DMS53 treated with DMSO at 0.1 percent for 48 hours (cell line): ENCODE results near the gene COL12A1.

ENCODE experiments used
- DNase-seq: peaks from one replicate; lab custom pipeline; 2025; ENCODE audit not compliant: unreplicated experiment; lab: John Stamatoyannopoulos, UW

The COL12A1 gene

DNA sequence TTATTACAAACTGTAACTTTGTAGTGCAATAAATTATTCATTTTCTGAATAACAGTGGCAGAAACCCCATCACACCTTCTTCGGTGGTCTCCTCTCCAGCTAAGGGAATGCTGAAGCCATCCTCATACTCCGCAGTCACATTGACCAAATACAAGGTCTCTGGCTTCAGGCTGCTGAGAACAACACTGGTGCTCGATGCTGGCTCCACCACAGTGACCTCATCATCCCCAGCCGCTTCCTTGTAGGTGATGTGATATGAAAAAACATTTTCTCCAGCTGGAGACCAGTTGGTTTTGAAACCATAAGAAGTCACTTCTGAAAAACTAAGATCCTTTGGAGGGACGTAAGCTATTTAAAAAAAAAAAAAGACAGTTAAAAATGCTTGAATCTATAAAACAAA is 25.0 kb downstream of the COL12A1 start:
- DNase-seq = no peak

DNA sequence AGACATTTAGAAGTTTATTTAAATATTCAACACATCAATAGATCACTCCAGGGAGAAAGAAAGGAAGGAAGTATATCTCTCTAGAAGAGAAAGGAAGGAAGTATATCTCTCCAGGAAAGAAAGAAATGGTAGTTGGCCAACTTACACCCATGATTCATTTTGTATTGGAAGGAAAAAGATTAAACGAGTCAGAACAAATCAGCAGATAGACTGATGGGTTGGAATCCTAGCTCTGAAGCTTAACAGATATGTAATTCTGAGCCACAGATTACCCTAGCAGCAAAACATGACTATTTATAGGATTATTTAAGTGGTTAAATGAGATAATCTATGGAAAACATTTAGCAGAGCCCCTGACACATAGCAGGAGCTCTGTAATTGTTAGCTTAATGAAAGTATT is 27.1 kb downstream of the COL12A1 start:
- no peak for DNase-seq

DNA sequence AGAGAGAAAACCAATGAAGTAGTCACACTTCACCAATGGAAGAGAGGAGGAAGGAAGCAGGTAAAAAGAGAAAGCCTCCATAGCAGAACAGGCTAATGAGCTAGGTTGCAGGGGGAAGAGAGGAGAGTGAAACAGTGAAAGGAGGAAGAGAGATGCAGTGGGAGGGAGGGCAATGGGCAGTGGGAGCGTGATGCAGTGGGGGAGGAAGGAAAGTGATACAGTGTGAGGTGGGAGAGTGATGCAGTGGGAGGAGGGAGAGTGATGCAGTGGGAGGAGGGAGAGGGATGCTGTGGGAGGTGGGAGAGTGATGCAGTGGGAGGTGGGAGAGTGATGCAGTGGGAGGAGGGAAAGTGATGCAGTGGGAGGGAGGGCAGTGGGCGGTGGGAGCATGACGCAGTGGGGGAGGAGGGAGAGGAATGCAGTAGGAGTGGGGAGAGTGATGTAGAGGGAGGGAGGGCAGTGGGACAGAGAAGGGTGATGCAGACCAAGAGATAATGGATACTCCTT is 29.7 kb downstream of the COL12A1 start:
- DNase-seq = no peak

DNA sequence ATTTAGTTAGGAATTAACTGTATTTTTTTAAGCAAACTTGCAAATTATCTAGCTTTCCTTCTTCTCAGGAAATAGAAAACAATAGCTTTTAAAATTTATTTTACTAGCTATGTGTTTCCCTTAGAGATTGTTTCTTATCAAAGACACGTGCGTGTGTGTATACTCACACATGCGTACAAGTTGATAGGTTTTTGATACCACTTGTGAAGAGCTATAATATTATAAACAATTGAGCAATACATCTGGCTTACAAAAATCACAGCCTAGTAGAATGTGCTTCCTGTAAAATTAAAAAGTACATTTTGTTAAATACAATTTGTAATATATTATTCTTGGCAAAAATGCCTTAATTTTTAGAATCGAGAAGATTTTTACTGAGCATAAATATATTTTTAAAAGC is 33.9 kb downstream of the COL12A1 start:
- DNase-seq = no peak

DNA sequence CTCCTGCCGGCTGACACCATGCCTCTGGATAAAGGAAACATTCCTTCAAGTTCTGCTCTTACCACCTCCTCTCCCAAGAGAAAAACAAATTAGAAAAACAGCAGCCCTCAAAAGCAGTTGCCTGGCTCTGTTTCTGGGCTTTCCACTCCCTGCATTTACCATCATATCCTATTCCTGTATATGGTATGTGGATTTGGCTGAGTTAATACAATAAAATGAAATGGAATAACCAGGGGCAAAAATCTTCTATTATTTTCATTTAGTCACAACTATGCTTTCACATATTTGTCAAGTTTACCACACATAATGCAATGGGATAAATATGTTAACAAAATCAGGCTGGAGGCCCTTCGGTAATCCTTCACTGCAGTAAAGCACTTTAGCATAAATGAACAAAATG is 34.3 kb downstream of the COL12A1 start:
- DNase-seq = no peak

DNA sequence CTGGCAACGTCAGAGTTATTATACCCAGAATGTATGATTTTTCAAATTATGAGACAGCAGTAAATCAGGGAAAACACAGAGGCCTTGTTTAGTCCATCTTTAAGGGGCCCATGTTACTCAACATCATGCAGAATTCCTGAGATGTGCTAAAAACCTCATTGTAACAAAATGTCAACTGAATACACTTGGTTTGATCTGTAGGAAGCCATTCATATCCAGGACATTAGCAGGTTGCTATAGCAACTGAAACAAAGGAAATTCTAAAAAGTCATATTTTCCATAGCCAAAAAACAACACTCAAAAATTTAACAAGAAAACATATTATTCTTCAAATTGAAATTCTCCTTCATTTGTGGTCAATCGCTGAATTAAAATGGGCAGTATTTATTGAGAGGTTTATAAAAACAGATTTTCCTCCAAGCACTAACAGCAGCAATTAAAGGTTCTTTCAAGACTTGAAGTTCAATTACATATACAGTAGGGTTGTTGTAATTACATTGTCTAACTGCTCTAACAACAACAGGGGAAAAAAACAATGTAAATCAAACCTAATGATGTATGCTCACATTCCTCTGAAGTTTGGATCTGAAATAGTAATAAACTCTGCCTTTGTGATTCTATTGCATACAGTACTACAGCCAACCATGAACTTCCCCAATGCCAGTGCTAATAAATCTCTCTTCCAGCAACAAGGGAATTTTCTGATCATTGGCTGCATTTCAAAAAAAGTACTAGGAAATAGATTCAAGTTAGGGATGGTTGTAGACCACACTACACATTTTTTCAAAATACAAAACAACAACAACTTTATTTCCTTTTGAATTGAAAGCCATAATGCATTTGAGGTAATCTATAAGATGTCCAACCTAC is 34.9 kb downstream of the COL12A1 start:
- no peak for DNase-seq

DNA sequence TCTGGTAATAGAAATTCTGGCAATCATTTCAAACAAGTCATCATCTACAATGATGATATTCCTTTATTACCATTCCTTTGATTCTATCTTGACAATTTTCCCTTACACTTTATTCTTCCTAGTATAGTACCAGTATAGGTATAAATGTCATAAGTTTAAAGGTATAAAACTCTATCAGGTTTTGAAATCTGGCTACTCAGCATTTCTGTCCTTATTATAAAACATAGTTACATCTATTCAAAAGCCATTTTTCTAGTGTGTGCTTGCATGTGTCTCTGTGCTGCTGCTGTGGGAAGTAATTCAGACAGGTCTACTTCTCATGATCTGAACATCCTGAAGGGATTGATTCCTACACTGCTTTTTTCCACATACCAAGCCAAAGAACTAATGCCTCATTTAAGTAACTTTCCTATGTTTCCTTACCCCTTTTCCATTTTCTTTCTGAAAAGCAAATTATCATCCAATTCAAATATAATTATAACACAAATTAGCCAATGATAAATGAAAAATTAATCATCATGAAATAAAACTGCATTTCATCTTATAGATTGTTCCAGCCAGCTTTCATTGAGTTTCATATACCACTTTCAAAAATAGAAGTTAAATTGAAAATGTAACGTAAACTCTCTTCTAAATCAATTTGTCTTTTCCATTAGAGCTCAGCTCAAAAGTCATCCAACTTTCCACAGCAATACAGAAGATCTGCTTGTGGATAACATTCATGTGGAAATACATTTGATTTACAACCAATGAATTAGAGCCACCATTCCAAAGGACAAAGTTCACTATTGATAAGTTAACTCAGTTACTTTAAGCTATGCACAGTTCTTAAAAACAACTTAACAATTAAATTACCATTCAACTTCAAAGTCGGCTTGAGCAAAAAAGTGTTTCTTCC is 35.9 kb downstream of the COL12A1 start:
- no peak for DNase-seq

DNA sequence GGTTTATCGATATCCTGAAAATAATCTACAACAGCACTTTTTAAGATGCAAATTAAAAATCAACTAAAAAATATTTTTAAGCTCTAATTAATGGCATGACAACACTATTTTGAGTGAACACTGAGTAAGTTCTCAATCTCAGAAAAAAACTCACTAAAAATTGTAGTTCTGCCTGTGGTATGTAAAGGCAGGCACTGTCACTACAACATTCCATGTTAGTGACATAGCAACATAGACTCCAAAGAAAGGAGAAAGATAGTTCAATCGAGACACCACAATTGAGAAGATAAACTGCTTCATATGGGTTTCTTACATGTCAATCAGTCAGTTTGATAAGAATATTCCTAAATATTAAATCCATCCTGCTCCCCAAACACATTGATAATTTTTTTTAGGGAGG is 38.0 kb downstream of the COL12A1 start:
- DNase-seq = no peak

DNA sequence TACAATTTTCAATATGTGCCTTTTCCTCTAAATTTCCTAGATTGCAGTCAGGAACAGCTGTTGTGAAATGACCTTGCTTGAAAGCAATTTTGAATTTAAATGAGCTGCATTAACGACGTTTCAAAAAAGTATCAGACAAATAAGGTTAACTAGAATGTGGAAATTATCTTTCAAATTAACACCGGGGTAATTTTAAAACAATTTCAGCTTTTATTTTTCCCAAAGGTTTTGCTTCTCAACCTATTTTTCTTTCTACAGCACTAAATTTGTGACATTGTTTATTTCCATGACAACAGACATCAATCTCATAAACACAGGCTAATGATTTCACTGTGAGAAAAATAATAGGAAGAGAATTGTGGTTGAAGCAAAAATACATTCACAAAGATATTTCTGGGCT is 38.5 kb downstream of the COL12A1 start:
- no peak for DNase-seq

DNA sequence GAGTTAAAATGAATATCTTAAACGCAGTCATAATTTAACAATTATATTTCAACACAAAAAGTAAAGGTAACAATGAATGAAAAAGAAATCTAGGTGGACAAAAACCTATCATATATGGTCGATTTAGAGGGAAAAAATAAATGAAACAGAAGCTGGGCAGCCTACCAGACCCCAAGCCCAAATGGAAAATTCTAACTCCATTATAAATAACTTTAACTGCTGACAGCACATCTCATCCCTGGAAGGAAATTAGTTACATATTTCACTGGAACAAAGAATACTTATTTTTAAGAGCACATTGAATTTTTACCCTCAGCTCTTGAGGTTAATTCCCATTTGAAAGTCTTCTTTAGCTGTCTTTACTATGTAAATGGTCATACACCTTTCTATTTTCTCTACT is 39.1 kb downstream of the COL12A1 start:
- no peak for DNase-seq

DNA sequence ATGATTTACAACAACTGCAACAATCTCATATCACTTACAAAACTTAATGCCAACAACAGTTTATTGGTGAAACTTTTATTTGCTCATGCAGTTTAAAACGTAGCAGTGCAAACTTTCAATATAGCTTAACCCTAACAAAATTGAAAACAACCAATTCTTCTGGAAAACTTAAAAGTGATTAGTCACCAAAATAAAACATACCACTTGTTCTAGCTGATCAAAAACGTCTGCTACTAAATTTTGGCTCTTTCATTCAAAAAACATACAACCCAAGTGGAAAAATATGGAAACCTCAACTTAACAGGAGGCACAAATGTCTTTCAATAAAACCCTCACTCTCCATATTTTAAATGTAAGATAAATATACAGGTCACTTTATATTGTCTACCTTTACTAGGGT is 39.6 kb downstream of the COL12A1 start:
- DNase-seq = no peak

DNA sequence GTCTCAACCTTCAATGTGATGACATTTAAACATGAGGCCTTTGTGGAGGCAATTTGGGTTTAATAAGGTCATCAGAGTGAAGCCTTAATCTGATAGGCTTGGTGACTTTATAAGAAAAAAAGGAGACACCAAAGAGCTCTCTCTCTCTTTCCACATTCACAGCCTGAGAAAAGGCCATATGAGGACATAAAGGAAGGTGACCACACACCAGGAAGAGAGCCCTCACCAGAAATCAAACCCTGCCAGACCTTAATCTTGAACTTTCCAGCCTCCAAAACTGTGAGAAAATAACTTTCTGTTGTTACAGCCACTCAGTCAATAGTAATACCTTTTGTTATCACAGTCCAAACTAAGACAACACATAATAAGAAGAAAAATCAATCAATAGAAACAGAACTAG is 47.7 kb downstream of the COL12A1 start:
- DNase-seq = no peak

DNA sequence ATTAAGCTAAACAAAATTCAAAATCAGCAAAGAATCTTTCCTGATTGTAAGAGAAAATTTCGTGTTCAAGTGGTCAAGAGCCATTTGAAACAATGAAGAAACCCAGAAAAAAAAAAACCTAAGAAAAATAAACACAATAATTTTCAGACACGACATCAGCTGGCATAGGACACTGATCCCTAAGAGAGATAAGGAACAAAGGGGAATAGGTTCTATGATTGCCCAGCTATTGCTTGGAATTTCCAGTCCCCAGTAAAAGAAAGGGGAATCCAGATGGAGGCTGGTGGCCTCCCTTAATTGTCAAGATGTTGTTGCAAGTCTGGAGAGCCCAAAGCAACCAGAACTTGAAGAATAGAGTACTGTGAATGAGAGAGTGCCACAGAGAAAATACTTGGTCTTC is 48.5 kb downstream of the COL12A1 start:
- no peak for DNase-seq

DNA sequence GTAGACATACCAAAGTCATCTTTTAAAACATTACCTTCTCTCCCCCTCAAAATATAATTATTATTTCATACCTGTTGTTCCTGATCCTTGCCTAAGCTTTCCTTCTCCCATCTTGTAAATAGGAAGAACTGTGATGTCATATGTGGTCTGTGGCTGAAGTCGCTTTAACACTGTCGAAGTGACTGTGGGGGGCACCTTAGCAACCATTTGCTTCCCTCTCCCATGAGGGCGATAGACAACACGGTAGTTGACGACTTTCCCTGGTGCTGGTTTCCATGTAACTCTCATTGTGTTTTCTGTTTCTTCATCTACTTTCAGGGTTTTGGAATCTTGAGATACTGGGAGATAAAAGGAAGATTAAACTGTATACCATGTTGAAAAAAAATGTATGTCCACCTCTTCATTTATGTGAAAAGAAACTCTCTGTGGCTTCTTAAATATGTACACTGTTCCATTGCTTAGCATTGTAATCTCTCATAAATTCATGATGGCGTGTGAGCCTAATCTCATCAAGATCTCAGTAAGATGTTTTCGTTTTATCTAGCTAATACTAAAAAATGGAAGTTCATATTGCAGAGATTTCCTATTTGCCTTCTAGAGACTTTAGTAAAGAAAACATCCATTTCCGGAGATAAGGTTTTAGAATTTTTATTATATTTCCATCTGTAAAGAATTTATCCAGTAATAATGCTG is 49.5 kb downstream of the COL12A1 start:
- no peak for DNase-seq

DNA sequence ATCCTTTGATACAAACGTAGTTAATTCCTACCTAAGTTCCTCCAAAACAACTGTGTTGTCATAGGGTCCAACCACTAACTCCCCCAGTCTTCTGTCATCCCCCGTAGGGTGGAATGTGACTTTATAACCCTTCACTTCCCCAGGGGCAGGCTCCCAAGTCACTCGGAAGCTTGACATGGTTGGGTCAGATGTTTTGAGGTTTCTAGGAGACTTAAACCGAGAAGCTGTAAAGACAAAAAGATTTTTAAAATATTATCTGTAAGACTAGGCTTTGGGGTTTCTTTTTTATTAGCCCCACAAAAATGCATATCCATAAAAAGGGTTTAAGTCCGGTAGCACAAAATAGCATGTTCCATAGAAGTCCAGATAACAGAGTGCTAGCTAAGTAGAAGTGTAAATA is 50.2 kb downstream of the COL12A1 start:
- no peak for DNase-seq

DNA sequence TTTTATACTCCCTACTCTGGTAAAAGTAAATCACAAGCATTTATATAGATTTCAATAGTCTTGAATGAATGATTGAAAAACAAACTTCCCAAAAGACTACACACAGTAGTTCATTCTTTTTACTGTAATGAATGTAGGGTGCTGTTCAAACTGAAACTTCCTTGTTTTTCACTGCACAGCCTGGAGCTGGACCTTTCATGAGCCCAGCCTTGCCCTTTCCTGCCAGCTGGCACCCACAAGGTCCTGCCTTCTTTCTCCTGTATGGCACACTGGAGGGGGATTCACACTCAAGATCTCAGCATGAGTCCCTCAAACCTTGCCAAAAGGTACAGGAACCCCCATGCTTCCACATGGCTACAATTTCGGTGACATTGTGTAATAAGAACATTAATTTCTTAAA is 50.9 kb downstream of the COL12A1 start:
- no peak for DNase-seq

DNA sequence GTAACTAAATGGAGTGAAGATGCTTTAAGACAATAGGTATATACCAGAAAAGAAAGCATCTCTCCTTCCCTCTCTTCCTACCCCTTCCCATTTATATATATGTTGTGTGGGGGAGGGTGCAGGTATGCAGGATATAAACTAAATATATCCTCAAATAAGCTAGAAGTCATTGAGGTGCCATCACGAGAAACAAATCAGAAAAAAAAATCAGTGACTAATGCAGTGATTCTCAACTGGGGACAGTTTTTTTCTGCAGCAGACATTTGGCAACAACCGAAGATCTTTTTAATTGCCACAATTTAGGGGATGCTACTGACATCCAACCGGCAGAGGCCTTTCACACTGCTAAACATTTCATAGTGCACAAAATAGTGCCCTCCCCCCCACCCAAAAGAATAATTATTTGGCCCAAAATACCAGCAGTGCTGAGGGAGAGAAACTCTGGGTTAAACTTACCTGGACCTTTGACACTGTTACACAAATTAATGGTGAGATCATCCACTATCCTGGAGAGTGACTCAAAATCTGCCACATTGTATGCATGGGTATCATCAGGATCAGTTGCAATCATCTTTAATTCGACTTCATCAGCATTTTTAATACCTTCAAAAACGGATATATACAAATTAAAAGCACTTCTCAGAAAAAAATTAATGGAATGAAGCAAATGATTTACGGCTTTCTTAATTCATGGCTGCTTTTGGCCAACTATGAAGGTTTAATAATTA is 55.0 kb downstream of the COL12A1 start:
- no peak for DNase-seq

DNA sequence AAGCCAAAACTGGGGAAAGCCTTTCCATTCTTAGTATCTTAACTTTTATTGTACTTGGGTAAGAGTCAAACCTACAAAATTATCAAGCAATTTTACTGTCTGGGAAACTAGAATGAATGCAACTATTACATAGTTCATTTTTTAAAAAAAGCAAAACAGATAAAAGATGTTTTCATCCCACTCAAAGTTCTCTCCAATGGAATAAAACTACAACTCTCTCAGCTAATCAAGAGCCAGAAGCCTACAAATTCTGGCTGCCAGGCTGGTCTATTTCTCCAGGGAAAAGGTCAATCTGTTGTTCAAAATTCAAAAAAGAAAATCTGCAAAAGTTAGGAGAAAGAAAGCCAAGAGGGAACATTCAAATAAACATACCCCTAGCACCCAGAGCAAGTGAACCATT is 56.2 kb downstream of the COL12A1 start:
- no peak for DNase-seq

DNA sequence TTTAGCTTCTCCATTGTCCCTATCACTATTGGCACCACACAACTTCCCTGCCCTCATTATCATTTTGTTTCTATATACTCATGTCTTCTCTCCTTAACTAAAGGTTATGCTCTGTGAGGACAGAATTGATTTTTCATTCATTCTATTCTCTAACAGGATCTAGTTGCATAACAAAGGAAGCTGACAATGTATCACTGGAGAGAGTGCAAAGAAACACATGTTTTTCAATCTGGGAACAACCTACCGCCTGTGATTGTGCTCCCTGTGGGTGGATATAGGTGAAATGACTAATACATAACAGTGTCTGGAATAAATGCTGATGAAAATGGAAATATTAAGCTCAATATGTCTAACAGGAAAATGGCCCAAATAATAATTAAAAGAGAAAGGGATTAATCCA is 56.6 kb downstream of the COL12A1 start:
- DNase-seq = no peak

DNA sequence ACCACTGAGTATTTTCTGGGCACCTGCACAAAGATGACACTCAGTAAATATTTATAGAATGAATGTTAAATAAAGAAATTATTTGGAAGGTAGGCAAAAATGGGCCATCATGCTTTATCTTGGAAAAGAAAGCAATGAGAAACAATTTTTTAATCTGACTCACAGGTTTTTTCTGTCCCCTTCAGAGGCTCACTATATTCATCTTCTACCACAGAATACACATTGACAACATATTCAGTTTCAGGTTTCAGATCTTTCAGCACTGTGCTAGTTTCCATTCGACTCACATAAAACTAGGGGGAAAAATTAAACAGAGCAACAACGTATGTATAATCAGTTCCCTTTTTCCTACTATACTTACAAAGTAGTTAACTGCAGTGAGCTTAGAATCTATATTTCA is 58.3 kb downstream of the COL12A1 start:
- no peak for DNase-seq

DNA sequence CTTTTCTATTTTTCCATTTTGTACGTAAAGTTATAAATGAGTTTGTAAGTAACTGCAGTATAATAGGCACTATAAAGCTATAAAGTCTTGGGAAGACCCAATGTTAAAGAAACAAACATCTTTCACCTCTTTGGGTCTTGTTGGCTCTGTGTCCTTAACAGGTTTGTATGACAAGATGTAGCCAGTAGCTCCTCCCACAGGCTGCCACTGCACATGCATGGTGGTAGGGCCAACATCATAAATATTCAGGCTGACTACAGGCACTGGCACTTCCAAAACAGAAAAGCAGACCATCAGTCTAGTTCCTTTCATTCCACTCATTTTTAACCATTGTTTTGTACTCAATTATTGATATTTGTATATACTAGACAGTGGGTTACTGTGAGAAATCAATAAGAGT is 59.9 kb downstream of the COL12A1 start:
- DNase-seq = no peak
